Cardiac fibroblast (primary cell): ENCODE results near the gene ARF1.

Source experiments
- DNase-seq, 2 donors: peaks; one replicate each; pipeline versions ENCODE4 v3.0.0 to v3.0.0-alpha.2; 2010; ENCODE audit warnings: low read depth in 2 of 2
- H3K4me3 ChIP-seq, 2 donors: replicated peaks in 1 of 2; 1 replicate in 1 of 2; 2 replicates in 1 of 2; pipeline ENCODE4 v1.5.1; 2011; ENCODE audit warnings: low read depth in 2 of 2, low read length in 2 of 2, mild to moderate bottlenecking in 2 of 2, moderate library complexity in 1 of 2
- TF ChIP-seq, protein P1 (sequence below): IDR thresholded peaks from one replicate; pipeline ENCODE4 v1.5.1; 2011; ENCODE audit warnings: low read depth, mild to moderate bottlenecking, low read length, inconsistent platforms

Gene ARF1

DNA sequence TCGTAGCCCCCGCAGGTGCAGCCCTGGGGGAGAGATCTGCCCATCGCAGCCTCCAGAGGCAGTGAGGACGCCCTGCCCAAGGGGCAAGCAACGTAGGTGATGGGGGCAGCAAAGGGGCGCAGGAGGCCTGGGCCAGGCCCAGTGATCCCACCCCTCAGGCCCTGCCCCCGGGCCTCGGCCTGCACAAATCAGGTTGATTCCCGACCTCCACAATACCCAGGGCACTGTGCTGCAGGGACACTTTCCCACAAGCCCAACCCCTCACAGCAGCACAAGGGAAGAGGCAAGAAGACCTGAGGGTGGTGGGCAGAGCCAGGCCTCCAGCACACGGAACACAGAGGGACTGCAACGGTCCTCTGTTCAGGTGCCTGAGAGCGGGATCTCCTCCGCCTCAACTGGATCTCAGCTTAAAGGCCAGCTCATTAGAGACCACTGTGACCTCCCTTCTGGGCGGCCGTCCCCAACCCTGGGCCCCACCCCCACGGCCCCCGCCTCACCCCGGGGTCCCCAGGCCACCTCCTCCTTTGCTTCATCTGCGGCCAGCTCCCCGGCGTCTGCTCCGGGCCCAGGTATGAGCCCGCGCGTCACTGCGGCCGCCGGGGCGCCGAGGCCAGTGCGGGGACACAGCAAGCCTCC is 812 bp upstream of the ARF1 start:
- DNase-seq = peak in 1 of 2 donors; percentile 16
- TF ChIP-seq, protein P1, sequence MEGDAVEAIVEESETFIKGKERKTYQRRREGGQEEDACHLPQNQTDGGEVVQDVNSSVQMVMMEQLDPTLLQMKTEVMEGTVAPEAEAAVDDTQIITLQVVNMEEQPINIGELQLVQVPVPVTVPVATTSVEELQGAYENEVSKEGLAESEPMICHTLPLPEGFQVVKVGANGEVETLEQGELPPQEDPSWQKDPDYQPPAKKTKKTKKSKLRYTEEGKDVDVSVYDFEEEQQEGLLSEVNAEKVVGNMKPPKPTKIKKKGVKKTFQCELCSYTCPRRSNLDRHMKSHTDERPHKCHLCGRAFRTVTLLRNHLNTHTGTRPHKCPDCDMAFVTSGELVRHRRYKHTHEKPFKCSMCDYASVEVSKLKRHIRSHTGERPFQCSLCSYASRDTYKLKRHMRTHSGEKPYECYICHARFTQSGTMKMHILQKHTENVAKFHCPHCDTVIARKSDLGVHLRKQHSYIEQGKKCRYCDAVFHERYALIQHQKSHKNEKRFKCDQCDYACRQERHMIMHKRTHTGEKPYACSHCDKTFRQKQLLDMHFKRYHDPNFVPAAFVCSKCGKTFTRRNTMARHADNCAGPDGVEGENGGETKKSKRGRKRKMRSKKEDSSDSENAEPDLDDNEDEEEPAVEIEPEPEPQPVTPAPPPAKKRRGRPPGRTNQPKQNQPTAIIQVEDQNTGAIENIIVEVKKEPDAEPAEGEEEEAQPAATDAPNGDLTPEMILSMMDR = no peak
- H3K4me3 ChIP-seq = peak overlapping the region; percentile 82 to 88

DNA sequence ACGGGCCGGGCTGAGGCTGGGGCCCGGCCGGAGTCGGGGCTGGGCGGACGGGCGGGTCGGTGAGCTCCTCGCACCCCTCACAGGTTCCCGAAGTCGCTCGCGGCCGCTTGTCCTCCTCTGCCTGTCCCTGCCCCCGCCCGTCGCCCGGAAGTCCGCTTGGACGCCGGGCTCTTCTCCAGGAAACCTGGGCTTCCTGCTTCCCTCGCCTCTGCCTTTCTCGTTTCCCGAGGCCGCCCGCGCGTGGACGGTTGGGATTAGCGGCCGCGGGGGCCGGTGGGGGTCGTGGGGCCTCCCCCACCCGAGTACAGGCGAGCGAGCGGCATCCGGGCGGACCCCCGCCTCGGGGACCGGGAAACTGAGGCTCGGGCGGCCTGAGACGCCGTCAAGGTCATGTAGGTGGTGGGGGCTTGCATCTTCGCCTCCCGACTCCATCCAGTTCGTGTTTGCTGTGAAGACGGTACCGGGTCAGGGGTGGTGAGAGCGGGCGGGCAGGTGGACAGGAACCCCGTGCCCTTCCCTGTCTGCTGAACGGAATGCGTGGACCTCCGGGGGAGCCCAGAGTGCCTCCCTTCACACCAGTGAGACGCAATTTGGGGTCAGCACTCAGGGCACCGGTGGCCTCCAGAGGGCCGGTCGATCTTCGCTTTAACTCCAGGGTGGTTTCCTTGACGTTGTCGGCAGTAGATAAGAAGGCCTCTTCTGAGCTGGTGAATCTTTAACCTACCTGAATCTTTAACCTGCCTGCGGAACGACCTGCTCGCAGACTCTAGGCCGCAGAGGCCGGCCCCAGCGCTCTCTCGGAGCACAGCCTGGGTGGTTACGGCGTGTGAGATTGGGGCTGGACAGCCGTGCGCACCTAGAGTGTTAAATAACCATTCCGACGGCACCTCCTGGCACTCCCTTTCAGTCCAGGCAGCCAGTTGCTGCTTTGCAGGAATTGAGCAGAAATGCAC is 686 bp downstream of the ARF1 start:
- TF ChIP-seq, protein P1 = no peak
- DNase-seq = peak; percentile 43 to 52
- peak overlapping the region; percentile 78 to 95 for H3K4me3 ChIP-seq

DNA sequence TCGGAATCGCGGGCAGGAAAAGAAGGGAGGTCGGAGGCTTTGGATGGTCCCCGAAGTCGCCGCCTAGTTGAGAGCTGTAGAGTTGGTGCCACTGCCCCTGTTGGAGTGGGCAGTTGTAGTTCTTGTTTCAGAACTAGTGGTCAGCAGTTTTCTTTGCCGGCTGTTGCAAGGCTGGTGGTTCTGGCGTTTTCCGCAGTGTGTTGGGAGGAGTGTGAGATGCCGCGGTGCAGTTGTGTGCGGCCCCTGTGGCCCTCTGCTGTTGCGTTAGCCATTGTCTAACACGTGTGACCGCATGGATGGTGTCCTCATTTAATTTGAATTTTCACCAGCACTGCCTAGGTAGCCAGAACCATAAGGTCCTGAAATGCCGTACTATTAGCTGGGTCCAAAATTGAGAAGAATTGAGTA is 1.4 kb downstream of the ARF1 start:
- TF ChIP-seq, protein P1 = no peak
- DNase-seq = peak; percentile 34 to 43
- peak overlapping the region; percentile 78 to 95 for H3K4me3 ChIP-seq

DNA sequence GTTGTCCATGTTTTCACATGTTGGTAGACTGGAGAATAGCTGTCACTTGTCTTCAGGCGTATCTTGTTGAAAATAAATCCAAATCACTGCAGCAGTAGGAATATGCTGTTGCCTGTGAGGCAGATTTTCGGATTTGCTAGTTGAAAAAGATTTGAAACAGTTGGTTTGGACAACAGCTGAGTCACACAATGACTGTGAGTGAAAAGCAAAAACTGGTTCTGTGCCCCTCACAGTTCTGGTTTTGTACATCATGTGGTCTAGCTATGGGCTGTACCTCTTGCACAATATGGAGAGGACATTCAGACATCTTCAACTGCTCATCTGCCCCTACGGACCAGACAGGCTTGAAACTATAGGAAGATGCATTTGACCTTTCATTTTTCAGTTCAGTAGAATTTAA is 1.8 kb downstream of the ARF1 start:
- peak; percentile 74 to 91 for DNase-seq
- TF ChIP-seq, protein P1 = no peak

DNA sequence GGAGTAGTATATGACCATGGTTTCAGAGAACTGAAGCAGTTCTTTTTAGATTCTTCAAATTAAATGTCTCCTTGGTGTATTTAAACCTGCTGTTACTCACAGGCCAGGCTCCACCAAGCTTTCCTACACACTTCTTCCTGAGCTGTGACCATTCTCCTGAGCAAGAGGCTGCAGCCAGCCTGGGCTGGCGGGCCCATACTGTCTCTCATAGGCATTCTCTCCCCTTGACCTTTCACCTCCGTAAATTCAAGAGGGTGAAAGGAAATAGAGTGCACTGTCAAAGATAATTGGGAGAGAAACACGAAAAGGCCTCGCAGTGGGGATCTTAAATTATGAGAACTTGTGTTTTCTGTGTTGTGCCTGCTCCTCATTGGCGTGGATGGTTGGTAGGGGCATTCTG is 2.3 kb downstream of the ARF1 start:
- no peak for DNase-seq
- TF ChIP-seq, protein P1 = no peak
- H3K4me3 ChIP-seq = peak overlapping the region; percentile 78 to 95

More for the DNA sequence above, 1.8 kb downstream of the ARF1 start:
- peak overlapping the region; percentile 78 to 95 for H3K4me3 ChIP-seq

DNA sequence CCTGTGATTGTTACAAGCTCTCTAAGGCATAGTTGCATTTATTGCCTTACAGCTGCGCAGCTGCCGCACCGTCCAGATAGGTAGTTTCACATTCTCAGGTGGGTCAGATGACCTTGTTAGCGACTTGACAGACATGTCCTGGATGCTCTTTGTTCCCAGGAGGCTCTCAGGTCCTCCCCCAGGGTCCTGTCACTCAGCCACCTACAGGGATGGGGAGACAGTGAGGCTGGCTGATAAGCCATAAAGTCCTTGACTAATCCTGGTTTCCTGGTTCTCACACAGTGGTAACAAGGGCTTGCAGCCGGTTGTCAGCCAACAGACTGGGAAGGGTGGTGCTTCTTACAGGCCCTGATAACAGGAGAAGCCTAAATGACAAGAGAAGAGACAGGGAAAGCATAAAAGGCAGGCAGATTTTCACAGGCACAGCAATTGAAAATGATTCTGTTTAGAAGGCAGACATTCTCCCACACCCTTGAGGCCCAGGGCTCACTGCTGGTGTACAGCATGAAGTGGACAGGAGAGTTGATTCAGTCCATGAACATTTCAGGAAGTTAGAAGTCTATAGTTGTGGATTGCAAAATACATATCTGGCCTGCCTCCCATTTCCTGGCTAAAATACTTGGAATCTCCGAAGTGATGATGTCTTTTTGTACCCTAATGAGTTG is 2.9 kb downstream of the ARF1 start:
- TF ChIP-seq, protein P1 = no peak
- peak; percentile 90 to 91 for DNase-seq
- H3K4me3 ChIP-seq = peak overlapping the region; percentile 78 to 95
